GM18870 (cell line): ENCODE measurements around the gene CAPN3.

ENCODE experiments used
- ATAC-seq: cut with Tn5 transposase; IDR thresholded peaks from one replicate; pipeline ENCODE4 v1.9.1; 2021; ENCODE audit warnings: moderate library complexity; ENCODE audit not compliant: unreplicated experiment

Gene CAPN3

DNA sequence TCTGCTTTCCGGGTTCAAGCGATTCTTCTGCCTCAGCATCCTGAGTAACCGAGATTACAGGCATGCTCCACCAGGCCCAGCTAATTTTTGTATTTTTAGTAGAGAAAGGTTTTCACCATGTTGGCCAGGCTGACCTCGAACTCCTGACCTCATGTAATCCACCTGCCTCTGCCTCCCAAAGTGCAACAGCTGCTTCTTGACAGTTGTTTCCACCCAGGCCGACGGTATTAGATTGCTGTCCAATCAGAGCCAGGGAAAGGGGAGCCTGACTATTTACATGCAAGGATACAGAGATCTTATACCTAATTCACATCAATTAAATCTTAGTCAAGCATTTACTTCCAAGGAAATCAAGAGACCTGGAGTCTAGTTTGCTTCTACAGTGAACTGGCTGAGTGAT, 4.0 kb upstream of the CAPN3 start:
- no peak for ATAC-seq

DNA sequence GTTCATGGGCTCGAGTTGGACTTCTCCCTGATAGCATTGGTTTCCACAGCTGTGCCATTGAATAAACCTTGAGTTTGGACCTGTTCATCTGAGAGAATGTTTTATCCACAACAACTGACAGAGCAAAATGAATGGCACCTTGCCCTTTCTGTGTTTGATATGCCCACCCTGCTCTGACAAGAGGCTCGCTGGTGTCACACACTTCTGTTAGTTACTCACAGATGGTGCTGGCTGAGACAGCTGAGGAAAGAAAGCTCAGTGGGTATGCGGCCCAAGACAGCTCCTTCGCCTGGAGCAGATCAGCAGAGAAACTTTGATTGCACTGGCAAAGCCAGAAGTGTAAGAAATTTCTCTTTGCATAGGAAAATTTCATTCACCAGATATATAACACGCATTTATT, 2.5 kb upstream of the CAPN3 start:
- no peak for ATAC-seq

DNA sequence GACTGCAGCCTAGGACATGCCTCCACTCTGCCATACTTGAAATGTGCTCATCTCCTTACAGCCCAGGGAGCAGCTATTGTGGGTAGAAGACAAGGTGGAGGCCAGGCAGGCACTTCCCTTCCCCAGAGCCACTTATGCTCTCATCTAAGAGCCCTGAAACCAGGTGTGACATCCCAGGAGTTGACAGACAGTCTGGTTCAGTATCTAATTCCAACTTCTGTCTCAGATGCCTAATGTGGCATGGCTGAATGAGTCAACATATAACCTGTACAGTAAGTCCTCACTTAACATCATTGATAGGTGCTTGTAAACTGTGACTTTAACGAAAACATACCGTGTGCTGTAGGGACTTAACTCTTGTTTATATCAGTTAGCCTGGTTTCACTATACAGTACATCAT, 1.2 kb upstream of the CAPN3 start:
- ATAC-seq: no peak

DNA sequence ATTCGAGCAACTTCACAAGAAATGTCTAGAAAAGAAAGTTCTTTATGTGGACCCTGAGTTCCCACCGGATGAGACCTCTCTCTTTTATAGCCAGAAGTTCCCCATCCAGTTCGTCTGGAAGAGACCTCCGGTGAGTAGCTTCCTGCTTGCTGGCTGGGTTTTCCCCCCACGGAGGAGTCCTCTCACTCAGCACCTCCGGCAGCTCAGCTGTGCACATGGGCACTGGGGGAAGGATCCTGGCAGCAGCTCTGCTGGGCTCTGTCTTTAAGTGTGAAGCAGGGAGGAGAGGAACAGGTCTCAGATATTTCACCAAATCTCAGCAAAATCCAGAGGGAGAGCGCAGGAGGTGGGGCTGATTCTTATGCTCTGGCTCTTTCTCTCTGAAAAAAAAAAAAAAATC, 684 bp downstream of the CAPN3 start:
- no peak for ATAC-seq

DNA sequence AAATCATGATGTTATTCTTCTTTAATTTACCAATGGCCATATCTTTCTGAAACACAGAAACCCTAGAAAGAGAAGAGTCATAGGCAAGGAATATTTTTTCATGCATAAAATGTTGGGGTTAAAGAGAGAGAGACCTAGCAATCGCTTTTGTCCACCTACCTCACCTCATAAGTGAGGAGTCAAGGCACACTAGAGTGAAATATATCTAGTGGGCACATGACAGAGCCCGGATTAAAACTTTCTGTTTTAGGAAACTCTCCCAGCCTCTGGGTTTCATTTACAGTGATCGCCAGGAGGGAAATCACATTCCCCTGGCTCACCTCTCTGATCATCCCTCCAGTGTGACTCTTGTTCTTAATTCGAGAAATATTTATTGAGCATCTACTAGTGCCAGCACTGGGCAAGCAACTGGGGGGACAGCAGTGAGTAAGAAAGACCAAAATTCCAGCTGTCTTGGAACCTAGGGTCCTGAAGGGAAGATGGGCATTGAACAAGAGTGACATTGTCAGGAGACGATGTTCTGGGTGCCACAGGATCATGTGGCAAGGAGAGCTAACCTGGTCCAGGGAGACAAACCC, 1.3 kb downstream of the CAPN3 start:
- ATAC-seq: no peak

DNA sequence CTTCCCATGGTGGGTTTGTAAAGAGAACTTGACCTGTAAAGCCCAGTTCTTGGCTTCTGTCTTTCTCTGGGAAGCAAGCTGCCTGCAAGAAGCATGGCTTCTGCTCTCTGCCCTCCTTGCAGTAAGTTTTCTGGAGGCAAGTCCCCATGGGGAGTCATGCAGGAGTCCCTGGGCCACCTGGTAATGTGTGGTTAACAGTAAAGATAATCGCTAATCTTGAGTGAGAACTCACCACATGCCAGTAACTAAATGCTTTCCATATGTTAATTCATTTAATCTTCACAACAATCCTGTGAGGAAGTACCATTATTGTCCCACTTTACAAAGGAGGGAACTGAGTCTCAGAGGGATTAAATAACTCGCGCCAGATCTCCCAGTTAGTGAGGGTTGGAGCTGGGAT, 4.2 kb downstream of the CAPN3 start:
- ATAC-seq: no peak

DNA sequence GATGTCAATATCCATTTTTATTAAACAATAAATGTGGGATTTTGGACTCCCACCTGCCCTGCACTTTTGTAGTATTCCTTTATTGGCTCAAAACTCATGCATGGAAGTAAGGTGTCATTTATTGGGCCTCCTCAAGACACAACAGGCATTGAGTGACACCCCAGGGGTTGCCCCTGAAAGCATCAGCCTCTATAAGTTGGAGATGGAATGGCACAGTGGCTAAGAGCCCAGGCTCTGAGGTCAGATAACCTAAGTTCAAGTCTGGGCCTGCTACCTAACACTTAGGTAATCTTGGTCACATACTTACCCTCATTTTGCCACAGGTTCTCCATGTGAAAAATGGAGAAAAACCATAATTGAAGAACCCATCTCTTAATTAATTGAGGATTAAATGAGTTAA, 4.6 kb downstream of the CAPN3 start:
- ATAC-seq: no peak

DNA sequence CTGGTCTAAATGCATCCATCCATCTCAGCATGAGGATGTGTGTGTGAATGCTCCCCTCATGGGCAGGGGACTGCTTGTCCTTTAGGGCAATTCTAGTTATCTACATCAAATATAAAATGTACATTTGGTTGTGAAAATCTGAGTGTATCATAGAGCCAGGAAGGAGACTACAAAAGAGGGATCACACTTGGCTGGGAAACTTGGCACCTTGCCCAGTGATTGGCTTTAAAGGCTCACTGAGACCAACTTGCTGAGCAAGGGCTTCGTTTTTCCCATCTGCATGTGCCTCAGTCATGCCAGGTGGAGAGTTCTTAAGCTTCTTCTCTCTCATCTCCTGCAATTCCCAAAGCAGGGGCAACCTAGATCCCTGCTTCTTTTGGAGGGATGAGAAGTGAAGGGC, 5.2 kb downstream of the CAPN3 start:
- ATAC-seq: no peak

DNA sequence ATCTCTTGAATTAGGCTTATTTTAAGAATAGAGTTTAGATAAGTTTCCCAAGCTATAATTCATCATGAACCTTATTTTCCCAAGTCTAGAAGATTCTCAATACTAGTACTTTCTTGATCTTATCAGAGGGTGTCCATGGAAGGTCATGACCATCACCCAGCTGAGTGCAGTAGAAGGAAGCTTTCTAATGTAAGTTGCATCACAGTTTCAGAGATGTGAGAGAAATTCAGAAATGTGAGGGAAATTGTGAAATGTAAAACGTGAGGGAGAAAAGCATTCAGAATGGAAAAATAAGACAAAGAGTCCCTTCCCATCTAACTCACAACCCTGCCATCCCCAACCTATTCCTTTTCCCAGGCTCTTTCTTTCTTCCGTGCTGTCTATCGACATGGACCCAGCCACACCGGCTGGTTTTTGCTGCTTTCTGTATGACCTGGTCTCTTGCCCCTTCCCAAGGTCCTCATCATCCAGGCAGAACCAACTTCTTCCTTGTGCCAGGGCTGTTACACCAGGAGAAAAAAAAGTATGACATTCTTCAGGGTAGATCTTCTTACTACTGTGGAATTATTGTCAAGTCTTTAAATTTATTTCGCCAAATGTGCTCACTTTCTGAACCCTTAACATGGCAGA, 6.7 kb downstream of the CAPN3 start:
- ATAC-seq: no peak

DNA sequence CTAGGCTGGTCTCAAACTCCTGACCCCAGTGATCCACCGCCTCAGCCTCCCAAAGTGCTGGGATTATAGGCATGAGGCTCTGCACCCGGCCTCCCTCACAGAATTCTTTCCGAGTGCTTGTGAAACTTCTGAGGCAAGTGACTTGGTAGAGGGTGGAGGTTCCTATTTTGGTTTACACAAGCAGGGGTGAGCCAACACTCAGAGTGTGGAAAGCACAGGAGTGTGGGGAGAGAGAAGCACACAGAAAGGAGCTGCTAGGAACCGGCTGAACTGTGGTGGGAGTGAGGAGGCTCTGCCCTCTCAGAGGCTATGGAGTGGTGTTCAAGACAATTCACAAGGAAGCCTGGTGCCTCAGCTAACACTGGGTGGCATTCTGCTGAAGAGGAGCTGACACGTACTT, 7.7 kb downstream of the CAPN3 start:
- no peak for ATAC-seq

DNA sequence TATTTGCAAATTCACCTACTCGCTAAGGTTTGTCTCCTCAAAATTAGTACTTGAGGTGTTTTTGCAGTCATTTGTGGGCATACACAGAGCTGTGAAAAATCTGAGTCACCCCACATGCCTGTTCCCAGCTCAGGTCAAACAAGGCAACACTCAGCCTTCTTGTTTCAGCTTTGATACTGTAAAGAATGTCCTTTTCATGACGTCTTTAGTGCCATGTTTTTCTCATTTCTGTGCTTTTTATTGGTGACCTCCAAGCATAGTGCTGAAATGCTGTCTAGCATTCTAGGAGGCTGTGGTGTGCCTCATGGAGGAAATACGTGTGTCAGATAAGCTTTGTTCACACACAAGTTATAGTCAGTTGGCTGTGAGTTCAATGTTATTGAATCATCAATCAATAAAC, 8.8 kb downstream of the CAPN3 start:
- ATAC-seq: no peak

DNA sequence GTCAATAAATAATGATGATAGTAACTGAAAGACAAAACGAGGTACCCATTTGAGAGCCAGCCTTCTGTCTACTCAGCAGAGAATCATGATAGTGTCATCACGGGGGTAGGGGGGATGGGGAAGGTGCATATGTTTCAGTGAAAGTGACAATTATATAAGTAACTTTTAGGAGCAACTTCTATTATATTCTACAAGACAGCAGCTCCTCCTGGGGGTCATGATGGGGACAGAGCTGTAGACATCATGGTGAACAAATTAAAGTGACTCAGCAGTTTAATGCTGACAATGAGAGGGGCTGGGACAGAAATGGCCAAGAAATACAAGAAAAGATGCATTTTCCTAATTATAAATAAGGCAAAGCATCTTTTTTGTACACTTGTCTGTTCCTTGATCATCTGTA, 11.8 kb downstream of the CAPN3 start:
- no peak for ATAC-seq

DNA sequence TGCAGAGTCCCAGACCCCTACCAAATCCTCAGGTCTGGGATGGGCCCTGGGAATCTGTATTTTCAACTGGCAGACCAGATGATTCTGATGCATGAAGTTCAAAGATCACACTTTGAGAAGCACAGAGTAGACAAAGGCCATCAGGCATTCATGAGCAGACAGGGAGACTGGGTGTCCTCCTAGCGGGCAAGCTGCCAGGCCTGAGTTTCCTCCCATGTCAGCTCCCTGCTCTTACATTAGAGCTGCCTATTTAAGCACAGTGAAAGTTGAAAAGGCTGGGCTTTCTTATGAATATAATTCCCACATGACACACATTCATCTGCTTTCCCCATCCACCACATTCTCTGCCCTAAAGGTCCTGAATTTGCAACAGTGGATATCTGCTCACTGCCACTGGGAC, 14.0 kb downstream of the CAPN3 start:
- no peak for ATAC-seq

DNA sequence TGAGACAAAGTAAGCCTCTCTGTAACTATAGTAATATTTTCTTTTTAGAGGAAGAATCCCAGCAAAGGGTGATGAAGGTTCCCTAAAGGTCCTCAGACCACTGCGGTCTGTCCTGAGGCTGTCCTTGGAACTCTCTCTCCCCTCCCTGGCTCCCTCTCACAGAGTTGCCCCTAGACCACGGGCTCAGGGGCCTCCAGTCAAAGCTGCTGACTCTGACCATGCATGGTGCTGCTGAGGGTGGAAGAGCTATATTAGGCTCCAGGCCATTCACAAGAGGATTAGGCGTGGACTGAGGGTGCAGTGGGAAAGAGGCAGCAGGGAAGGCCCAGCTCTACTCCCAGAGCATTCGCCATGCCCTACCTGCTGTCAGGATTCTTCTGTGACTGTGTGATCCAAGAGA, 14.6 kb downstream of the CAPN3 start:
- ATAC-seq: no peak

DNA sequence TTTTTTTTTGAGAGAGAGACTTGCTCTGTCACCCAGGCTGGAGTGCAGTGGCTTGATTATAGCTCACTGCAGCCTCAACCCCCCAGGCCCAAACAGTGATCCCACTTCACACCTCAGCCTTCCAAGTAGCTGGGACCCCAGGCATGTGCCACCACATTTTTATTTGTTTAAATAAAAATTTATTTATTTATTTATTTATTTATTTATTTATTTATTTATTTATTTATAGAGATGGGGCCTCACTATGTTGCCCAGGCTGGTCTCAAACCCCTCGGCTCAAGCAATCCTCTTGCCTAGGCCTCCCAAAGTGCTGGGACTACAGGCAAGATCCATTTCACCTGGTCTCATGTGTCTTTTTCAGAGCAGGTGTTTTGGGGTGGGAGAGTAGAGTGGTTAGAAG, 15.5 kb downstream of the CAPN3 start:
- ATAC-seq: no peak

DNA sequence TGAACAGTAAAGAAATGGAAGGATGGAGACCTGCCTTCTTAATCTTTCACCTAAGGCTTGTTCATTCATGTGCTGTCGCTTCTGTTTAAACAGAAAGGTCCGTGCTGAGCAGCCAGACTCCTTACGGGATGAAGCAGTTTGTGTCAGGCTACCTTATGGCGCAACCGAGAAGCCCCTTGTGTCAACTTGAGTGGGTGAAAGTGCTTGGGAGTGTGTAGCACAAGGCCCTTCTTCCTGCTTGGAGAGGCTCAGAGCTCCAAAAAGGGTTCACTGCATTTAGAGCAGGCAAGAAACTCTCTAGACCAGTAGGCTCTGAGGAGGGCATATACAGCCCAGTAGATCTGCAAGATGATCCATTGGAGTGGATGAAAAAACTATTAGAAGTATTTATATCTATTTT, 16.0 kb downstream of the CAPN3 start:
- no peak for ATAC-seq

DNA sequence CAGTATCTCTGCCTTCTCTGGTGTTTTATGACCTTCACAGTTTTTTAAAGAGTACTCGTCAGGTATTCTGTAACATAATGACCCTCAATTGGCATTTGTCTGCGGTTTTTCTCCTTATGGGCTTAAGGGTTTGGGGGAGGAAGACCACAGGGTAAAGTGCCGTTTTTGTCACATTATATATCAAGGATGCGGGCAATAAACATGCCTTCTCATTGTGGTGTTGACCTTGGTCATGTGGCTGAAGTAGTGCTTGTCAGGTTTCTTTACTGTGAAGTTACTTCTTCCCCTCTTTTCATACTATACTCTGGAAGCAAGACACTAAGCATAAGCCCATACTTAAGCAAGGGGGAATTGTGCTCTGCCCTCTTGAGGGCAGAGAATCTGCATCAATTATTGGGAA, 16.6 kb downstream of the CAPN3 start:
- ATAC-seq: no peak

DNA sequence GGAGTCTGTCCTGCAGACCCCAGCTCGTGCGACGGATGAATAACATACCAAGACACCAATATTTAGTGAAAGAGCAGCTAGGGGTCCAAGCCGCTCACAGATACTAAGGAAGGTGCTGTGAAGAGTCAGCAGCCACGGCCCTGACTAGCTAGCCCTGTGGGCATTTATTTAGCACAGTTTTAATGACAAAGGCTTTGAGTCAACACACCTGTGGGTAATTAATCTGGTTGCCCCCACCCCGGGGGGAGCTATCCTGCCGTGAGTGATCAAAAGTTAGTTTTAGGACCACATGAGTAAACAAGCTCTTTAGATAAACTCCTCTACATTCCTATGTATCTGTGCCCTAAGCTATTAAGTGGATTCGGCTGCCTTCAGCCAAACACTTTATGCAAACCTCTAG, 18.7 kb downstream of the CAPN3 start:
- ATAC-seq: no peak

DNA sequence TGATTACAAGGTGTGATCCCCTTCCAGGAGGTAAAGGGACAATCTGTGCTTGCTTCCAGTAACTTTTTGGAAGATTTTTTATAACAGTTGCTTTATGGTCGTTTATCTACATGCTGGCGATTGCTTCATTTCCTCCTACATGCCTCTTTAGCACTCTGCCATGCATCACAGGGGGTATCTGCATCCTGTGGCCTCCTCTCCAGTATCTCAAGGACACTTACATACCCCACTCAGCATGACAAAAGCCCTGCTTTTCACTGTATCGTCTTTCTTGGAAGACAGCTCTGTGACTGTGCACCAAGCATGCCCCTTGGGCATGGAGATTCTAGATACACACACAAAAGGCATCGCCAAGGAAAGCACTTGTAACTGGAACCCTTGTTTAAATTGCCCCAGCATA, 25.3 kb downstream of the CAPN3 start:
- ATAC-seq: no peak

DNA sequence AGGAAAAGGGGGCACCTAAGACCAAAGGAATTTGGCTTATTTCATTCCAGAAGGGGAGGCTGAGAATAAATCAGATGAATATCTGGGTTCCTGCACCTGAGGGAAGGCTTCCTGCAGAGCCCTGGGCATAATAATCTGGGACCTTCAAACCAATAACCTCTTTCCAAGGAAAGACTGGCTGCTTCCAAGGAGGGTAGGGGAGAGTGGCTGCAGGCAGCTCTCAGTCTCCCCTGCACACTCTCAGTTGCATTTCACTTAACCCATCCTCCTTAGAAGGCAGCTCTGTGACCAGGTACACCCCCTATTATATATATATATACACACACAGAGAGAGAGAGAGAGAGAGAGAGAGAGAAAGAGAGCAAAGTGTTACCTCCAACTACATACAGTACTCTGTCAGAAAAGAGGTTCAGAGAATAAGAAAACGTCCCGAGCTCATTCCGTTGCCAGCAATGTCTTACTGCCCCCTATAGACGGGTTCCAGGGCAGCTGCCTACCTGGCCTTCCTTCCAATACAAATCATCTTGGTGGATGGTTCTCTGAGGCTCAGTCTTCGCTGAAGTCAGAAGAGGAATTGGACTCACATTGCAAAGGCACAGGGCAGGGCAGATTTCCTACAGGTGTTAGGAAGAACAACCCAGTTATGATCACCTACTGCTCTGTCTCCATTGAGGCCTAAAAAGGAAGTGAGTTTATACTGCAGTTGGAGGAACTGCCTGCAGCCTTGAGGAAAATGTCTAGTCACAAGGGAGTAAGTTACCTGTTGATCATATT, 26.1 kb downstream of the CAPN3 start:
- no peak for ATAC-seq

DNA sequence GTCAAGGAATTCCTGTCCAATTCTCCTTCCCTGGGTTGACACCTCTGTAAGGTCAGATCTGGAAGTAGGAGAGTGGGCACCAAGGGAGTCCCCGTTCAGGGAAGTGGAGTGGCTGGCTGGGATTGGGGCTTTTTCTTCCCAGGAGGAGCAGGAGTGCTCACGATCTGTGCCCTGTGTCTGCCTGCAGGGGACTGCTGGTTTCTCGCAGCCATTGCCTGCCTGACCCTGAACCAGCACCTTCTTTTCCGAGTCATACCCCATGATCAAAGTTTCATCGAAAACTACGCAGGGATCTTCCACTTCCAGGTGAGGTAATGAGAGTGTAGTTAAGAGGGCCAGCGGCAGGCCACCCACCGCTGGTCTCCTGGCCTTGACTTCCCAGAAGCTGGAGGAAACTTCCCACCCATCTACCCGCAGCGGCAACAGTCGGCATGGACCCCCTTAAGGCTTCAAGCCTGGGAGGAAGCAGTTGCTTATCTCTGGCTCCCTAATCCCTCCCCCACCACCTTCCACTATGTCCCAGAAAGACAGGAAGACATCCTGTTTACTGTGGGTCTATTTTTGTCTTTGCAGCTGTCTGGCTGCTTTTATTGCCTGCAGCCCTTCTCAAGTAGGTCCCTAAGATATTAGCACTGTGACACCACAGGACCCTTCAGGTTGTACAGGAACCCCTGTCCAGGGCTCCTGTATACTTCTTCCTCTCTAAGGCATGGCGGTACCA, 26.8 kb downstream of the CAPN3 start:
- ATAC-seq: no peak

DNA sequence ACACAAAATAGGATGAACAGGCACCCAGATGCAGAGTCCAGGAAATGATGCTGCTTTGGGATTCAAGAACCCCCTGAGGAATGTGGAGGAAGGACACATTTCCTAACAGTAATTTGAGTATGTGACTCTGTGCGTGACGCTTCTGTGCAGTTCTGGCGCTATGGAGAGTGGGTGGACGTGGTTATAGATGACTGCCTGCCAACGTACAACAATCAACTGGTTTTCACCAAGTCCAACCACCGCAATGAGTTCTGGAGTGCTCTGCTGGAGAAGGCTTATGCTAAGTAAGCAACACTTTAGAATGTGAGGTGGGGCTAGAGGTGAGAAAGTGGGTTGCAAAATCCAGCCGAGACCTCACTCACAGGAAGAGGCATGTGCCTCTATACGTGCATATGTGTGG, 28.3 kb downstream of the CAPN3 start:
- no peak for ATAC-seq
